H1 (cell line): Measurements from ENCODE around the gene RBMS1. TPM values are rescaled to one million over a fixed set of nuclear protein-coding genes. Genes with fewer than 3 reads are reported as not detected.

Source experiments
- JUND ChIP-seq: IDR thresholded peaks from 2 replicates; pipeline ENCODE4 v1.6.1; 2011; ENCODE audit warnings: mild to moderate bottlenecking, improper control_type of control experiment, low read length
- polyA plus RNA-seq, 7 experiments: library from polyadenylated mRNA; depleted of rRNA in 3 of 7; stranded (reverse) in 5 of 7; unstranded in 2 of 7; fragments of >200 nt in 5 of 7; fragments of 200-250 nt in 2 of 7; gene quantifications; 1 replicate in 5 of 7; 2 replicates in 1 of 7; 4 replicates in 1 of 7; pipeline versions ENCODE4 v1.2.1 to v1.2.3, GENCODE V29; 2011 to 2013; ENCODE audit warnings: missing spikeins in 2 of 7, mixed read lengths in 2 of 7
- total RNA-seq: library from RNA; stranded (reverse); fragmentation: NEBNext Ultra II Directional; extraction: Animal tissue kit (Norgen Biotek cat#: 25700); gene quantifications from 2 replicates; pipeline ENCODE4 v1.2.1, GENCODE V29; 2021

Gene RBMS1
- total and polyA plus RNA-seq, 2 of the 8 experiments (the other 6 are each of a cell fraction or from before 2014, with no cell fraction given): 53.7 to 60.0 TPM

DNA sequence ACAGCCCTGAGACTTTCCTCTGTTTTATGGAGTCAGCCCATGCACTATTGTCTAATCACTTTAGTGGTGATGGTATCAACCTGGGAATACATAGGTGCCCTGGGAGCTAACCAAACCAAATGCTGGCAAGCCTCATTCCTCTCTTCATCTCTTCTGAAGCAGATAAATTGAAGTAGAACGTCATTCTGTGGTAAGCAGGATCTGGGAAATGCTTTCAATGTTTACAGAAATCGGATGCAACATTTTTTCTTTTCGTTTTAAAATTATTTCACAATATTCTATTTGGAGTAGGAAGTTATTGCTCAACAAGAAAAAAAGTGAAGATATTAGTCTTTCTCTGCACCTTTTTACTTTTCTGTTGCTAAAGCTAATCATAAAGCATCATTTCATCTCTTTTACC lies 114.2 kb downstream of the RBMS1 start (continued):
- no peak for TF ChIP-seq JUND
- TF ChIP-seq, all 59 proteins: peak for 0
